K562 (cell line): ENCODE measurements around the gene NF1. TPM values are rescaled to one million over a fixed set of nuclear protein-coding genes. Genes with fewer than 3 reads are reported as not detected.
A peak's percentile ranks its signal among the peaks of the same experiment; 100 is the strongest.

Experiments
- CEBPB ChIP-seq: fragments of 450-650 bp; IDR thresholded peaks from 2 replicates; pipeline ENCODE4 v1.6.1; 2016; ENCODE audit warnings: missing genetic modification characterization, missing compliant biosample characterization
- CEBPG ChIP-seq, 3 experiments: fragments of 200-800 bp in 1 of 3; sonication (Bioruptor generic) in 1 of 3; sonication (generic) in 1 of 3; formaldehyde crosslinking in 1 of 3; IDR thresholded peaks in 2 of 3; conservative IDR thresholded peaks in 1 of 3; 2 replicates each; pipeline versions ENCODE4 v1.6.1 to v1.8.0; 2016 to 2022; ENCODE audit warnings: missing compliant biosample characterization in 2 of 3, missing genetic modification characterization in 2 of 3, mild to moderate bottlenecking in 1 of 3, missing genetic modification reagents in 1 of 3
- PCBP2 ChIP-seq: fragments of 200-400 bp; formaldehyde crosslinking; IDR thresholded peaks from 2 replicates; pipeline ENCODE4 v1.6.1; 2018; ENCODE audit warnings: low read length, low read depth, mild to moderate bottlenecking, moderate library complexity; ENCODE audit not compliant: poor library complexity, severe bottlenecking
- PURB ChIP-seq: sonication (generic); formaldehyde crosslinking; IDR thresholded peaks from 2 replicates; pipeline ENCODE4 v1.9.0; 2021; ENCODE audit warnings: low read depth, mild to moderate bottlenecking, missing genetic modification reagents
- RAD21 ChIP-seq, 2 experiments: fragments of 250-450 bp in 1 of 2; fragments of 450-650 bp in 1 of 2; sonication (Bioruptor Pico) in 1 of 2; formaldehyde crosslinking in 1 of 2; IDR thresholded peaks in 1 of 2; conservative IDR thresholded peaks in 1 of 2; 2 replicates each; pipeline versions ENCODE4 v1.4.0 to v1.8.0; 2020 to 2022; ENCODE audit warnings: mild to moderate bottlenecking in 2 of 2, moderate library complexity in 1 of 2
- RBM25 ChIP-seq: fragments of 200-400 bp; formaldehyde crosslinking; IDR thresholded peaks from 2 replicates; pipeline ENCODE4 v1.6.1; 2018; ENCODE audit warnings: low read length, low read depth, moderate library complexity; ENCODE audit not compliant: severe bottlenecking
- SMAD4 ChIP-seq: fragments of 250-450 bp; sonication (Bioruptor Pico); conservative IDR thresholded peaks from 2 replicates; pipeline ENCODE4 v1.8.0; 2021; ENCODE audit warnings: inconsistent platforms, mild to moderate bottlenecking, moderate library complexity
- ZNF354B ChIP-seq: fragments of 250-450 bp; sonication (Bioruptor Pico); IDR thresholded peaks from 2 replicates; pipeline ENCODE4 v1.4.0; 2020
- ZNF444 ChIP-seq: fragments of 250-450 bp; sonication (Bioruptor Pico); IDR thresholded peaks from 2 replicates; pipeline ENCODE4 v1.4.0; 2020; ENCODE audit warnings: mild to moderate bottlenecking, moderate library complexity
- polyA plus RNA-seq, 8 experiments: library from polyadenylated mRNA; depleted of rRNA in 4 of 8; stranded (reverse) in 5 of 8; unstranded in 3 of 8; fragments of >200 nt; fragmentation: Nextera tagmentation in 2 of 8; fragmentation: Illumina TruSeq in 1 of 8; extraction: Ambion mirVana in 2 of 8; extraction: Trizol in 1 of 8; gene quantifications; 2 replicates each; pipeline versions ENCODE4 v1.2.1 to v1.2.3, GENCODE V29; 2011 to 2014; ENCODE audit warnings: inconsistent platforms in 1 of 8, missing spikeins in 1 of 8
- total RNA-seq, 7 experiments: library from RNA; depleted of rRNA in 6 of 7; stranded (reverse); fragments of >200 nt in 6 of 7; fragmentation: Illumina TruSeq in 2 of 7; extraction: Trizol in 2 of 7; gene quantifications; 2 replicates each; pipeline versions ENCODE4 v1.2.1 to v1.2.3, GENCODE V29; 2011 to 2021; ENCODE audit warnings: low replicate concordance in 1 of 7
- TF ChIP-seq, protein P1 (sequence below), 2 experiments: IDR thresholded peaks in 1 of 2; conservative IDR thresholded peaks in 1 of 2; 2 replicates each; pipeline ENCODE4 v1.6.1; 2016; ENCODE audit warnings: low read depth in 2 of 2, mild to moderate bottlenecking in 1 of 2, missing compliant biosample characterization in 1 of 2, missing genetic modification characterization in 1 of 2, moderate library complexity in 1 of 2

NF1 gene
- total and polyA plus RNA-seq, 9 of the 15 experiments (the other 6 are each of a cell fraction or from before 2014, with no cell fraction given): 3.4 to 41.9 (median 24.3) TPM

DNA sequence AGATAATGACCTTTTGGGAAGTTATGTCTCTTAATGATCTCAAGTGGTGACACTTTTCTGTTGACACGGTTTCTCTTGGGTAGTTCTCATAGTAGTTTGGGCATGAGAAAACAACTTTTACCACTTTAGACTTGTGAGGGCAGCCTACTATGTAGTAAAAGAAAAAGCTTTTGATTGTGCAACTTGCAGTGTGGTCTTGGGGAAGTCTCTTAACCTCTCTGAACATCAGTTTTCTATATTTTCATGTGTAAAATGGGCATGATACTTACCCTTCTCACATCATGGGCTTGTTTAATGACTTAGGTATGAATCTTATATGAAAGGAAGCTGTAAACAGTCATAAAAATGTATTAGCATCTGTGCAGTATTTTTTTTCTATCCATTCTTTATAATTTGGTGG, 11.2 kb downstream of the NF1 start (continued):
- TF ChIP-seq, protein P1, sequence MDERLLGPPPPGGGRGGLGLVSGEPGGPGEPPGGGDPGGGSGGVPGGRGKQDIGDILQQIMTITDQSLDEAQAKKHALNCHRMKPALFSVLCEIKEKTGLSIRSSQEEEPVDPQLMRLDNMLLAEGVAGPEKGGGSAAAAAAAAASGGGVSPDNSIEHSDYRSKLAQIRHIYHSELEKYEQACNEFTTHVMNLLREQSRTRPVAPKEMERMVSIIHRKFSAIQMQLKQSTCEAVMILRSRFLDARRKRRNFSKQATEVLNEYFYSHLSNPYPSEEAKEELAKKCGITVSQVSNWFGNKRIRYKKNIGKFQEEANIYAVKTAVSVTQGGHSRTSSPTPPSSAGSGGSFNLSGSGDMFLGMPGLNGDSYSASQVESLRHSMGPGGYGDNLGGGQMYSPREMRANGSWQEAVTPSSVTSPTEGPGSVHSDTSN (CRISPR knock-in tag; IDR thresholded peaks at IDR 0.05; ENCODE audit: low read depth): no peak
- TF ChIP-seq, protein P1 (tag; conservative IDR thresholded peaks at IDR 0.05; ENCODE audit: low read depth): no peak
- TF ChIP-seq PCBP2 (no peak), SMAD4 (CRISPR knock-in tag) (no peak), CEBPG (CRISPR knock-in tag; IDR thresholded peaks at IDR 0.05) (0 out of 2 replicates have a peak, but pooled peaks have one; percentile 17), CEBPG (tag; conservative IDR thresholded peaks at IDR 0.05 in 1 of 2, IDR thresholded peaks at IDR 0.05 in 1 of 2) (no peak), CEBPB (tag) (peak; percentile 73), RBM25 (peak; percentile 75), PURB (CRISPR knock-in tag) (no peak), ZNF354B (no peak), RAD21 (CRISPR knock-in tag; conservative IDR thresholded peaks at IDR 0.05 in 1 of 2, IDR thresholded peaks at IDR 0.05 in 1 of 2) (no peak), ZNF444 (CRISPR knock-in tag) (no peak)
